ENCODE results near the gene CORO2B. TPM values are rescaled to one million over a fixed set of nuclear protein-coding genes. Genes with fewer than 3 reads are reported as not detected.

The CORO2B gene
- total RNA-seq, result 21.3 and 23.1 TPM in 2 replicates
- long read RNA-seq, partial matches to known transcripts, result 0 of 2 reads
- long read RNA-seq, other reads (novel, unspliced or antisense), result 2 of 2 reads

- H3K4me3 Mint-ChIP-seq, result peak within 1 kb of the TSS; percentile 93
- peak; percentile 59 for DNase-seq (ENCODE audit: low read depth, low spot score)
- no peak for TF ChIP-seq CTCF (conservative IDR thresholded peaks at IDR 0.05)
- no peaks in the 10 kb centered on the region for H3K9me3 Mint-ChIP-seq
- peaks cover 46% of the 10 kb centered on the region for H3K4me1 Mint-ChIP-seq
- H3K36me3 Mint-ChIP-seq (ENCODE audit: low read depth), result no peaks in the 10 kb centered on the region
- H3K27ac Mint-ChIP-seq (ENCODE audit: unreplicated experiment), result peak within 1 kb of the TSS; percentile 1
- peaks cover 6% of the 10 kb centered on the region for H3K27me3 Mint-ChIP-seq (ENCODE audit: low read depth)
Observed at GRCh38 chr15:68578980-68579935, at the start of gene CORO2B. Gene CORO2B, plus strand, starts transcription at chr15:68578993. Its CDS starts 270 bp downstream, at chr15:68579263.

GRCh38 chr15:68531387-68532179, 47.2 kb upstream of the CORO2B start:
- DNase-seq (ENCODE audit: low read depth, low spot score), result no peak
- no peak for TF ChIP-seq CTCF (conservative IDR thresholded peaks at IDR 0.05)

GRCh38 chr15:68536331-68537095, 42.3 kb upstream of the CORO2B start:
- Mint-ChIP-seq H3K4me1 (no peaks in the 10 kb centered on the region), H3K4me3 (no peak overlapping the region), H3K27me3 (ENCODE audit: low read depth) (no peaks in the 10 kb centered on the region), H3K27ac (ENCODE audit: unreplicated experiment) (no peak overlapping the region), H3K36me3 (ENCODE audit: low read depth) (no peaks in the 10 kb centered on the region), H3K9me3 (peaks cover 2% of the 10 kb centered on the region)
- TF ChIP-seq CTCF (conservative IDR thresholded peaks at IDR 0.05), result no peak
- DNase-seq (ENCODE audit: low read depth, low spot score), result no peak

More at GRCh38 chr15:68531387-68532179, 47.2 kb upstream of the CORO2B start:
- Mint-ChIP-seq H3K27me3 (ENCODE audit: low read depth) (no peaks in the 10 kb centered on the region), H3K9me3 (peaks cover 2% of the 10 kb centered on the region), H3K36me3 (ENCODE audit: low read depth) (no peaks in the 10 kb centered on the region), H3K4me1 (no peaks in the 10 kb centered on the region), H3K27ac (ENCODE audit: unreplicated experiment) (no peak overlapping the region), H3K4me3 (no peak overlapping the region)

GRCh38 chr15:68537097-68537496, 41.7 kb upstream of the CORO2B start:
- TF ChIP-seq CTCF (conservative IDR thresholded peaks at IDR 0.05), result no peak
- Mint-ChIP-seq H3K27ac (ENCODE audit: unreplicated experiment) (no peak overlapping the region), H3K36me3 (ENCODE audit: low read depth) (no peaks in the 10 kb centered on the region), H3K27me3 (ENCODE audit: low read depth) (no peaks in the 10 kb centered on the region), H3K9me3 (peaks cover 2% of the 10 kb centered on the region), H3K4me3 (no peak overlapping the region), H3K4me1 (no peaks in the 10 kb centered on the region)
- DNase-seq (ENCODE audit: low read depth, low spot score), result no peak

GRCh38 chr15:68537506-68537905, 41.3 kb upstream of the CORO2B start:
- Mint-ChIP-seq H3K36me3 (ENCODE audit: low read depth) (no peaks in the 10 kb centered on the region), H3K27me3 (ENCODE audit: low read depth) (no peaks in the 10 kb centered on the region), H3K9me3 (no peaks in the 10 kb centered on the region), H3K4me3 (no peak overlapping the region), H3K4me1 (no peaks in the 10 kb centered on the region), H3K27ac (ENCODE audit: unreplicated experiment) (no peak overlapping the region)
- TF ChIP-seq CTCF (conservative IDR thresholded peaks at IDR 0.05), result no peak
- no peak for DNase-seq (ENCODE audit: low read depth, low spot score)

All from neural crest cell (in vitro differentiated cells).